Nephron (organoid): Measurements from ENCODE around the gene FAM184A.

Experiments
- H3K27ac Mint-ChIP-seq, 3 experiments: 2 replicates each; pipeline ENCODE4 v1.8.0; 2020; ENCODE audit warnings: mixed read lengths in 3 of 3, mild to moderate bottlenecking in 2 of 3, moderate library complexity in 1 of 3
- H3K27me3 Mint-ChIP-seq: 2 replicates; pipeline ENCODE4 v1.8.0; 2021; ENCODE audit warnings: low read depth, mild to moderate bottlenecking, moderate library complexity, mixed read lengths
- H3K36me3 Mint-ChIP-seq: 2 replicates; pipeline ENCODE4 v1.8.0; 2020; ENCODE audit warnings: low read depth, mixed read lengths
- H3K4me1 Mint-ChIP-seq: 2 replicates; pipeline ENCODE4 v1.8.0; 2020; ENCODE audit warnings: mixed read lengths
- H3K4me3 Mint-ChIP-seq, 3 experiments: 2 replicates each; pipeline ENCODE4 v1.8.0; 2020; ENCODE audit warnings: mild to moderate bottlenecking in 3 of 3, mixed read lengths in 3 of 3, moderate library complexity in 2 of 3
- H3K9me3 Mint-ChIP-seq: 2 replicates; pipeline ENCODE4 v1.8.0; 2020; ENCODE audit warnings: mixed read lengths
- CTCF ChIP-seq, 3 experiments: fragments of 200-600 bp; sonication (generic); IDR thresholded peaks; one replicate each; pipeline ENCODE4 v1.5.0; 2021; ENCODE audit warnings: antibody characterized with exemption in 3 of 3; ENCODE audit not compliant: unreplicated experiment in 3 of 3

The FAM184A gene

GRCh38 chr6:119067091-119067490, 11.4 kb downstream of the FAM184A start:
- no peaks in the 10 kb centered on the region for H3K36me3 Mint-ChIP-seq
- no peaks in the 10 kb centered on the region for H3K27me3 Mint-ChIP-seq
- H3K27ac Mint-ChIP-seq: no peak overlapping the region
- TF ChIP-seq CTCF (IDR thresholded peaks at IDR 0.05; ENCODE audit: unreplicated experiment in 3 of 3): no peak
- no peaks in the 10 kb centered on the region for H3K4me1 Mint-ChIP-seq
- no peak overlapping the region for H3K4me3 Mint-ChIP-seq
- H3K9me3 Mint-ChIP-seq: no peaks in the 10 kb centered on the region

GRCh38 chr6:119066517-119066916, 11.9 kb downstream of the FAM184A start:
- H3K4me1 Mint-ChIP-seq: no peaks in the 10 kb centered on the region
- TF ChIP-seq CTCF (IDR thresholded peaks at IDR 0.05; ENCODE audit: unreplicated experiment in 3 of 3): no peak

GRCh38 chr6:119065955-119066354, 12.5 kb downstream of the FAM184A start:
- no peaks in the 10 kb centered on the region for H3K9me3 Mint-ChIP-seq
- no peak for TF ChIP-seq CTCF (IDR thresholded peaks at IDR 0.05; ENCODE audit: unreplicated experiment in 3 of 3)
- no peak overlapping the region for H3K4me3 Mint-ChIP-seq
- no peaks in the 10 kb centered on the region for H3K27me3 Mint-ChIP-seq
- H3K27ac Mint-ChIP-seq: no peak overlapping the region
- H3K36me3 Mint-ChIP-seq: no peaks in the 10 kb centered on the region
- H3K4me1 Mint-ChIP-seq: no peaks in the 10 kb centered on the region

More at GRCh38 chr6:119066517-119066916, 11.9 kb downstream of the FAM184A start:
- Mint-ChIP-seq H3K27me3 (no peaks in the 10 kb centered on the region), H3K27ac (no peak overlapping the region), H3K4me3 (no peak overlapping the region), H3K36me3 (no peaks in the 10 kb centered on the region), H3K9me3 (no peaks in the 10 kb centered on the region)

- Mint-ChIP-seq H3K9me3 (no peaks in the 10 kb centered on the region), H3K36me3 (no peaks in the 10 kb centered on the region), H3K4me3 (no peak overlapping the region), H3K27me3 (no peaks in the 10 kb centered on the region), H3K27ac (no peak overlapping the region), H3K4me1 (no peaks in the 10 kb centered on the region)
- TF ChIP-seq CTCF (IDR thresholded peaks at IDR 0.05; ENCODE audit: unreplicated experiment in 3 of 3): no peak
These were observed 13.1 kb downstream of the FAM184A start for GRCh38 chr6:119065382-119065781.

GRCh38 chr6:119063491-119063890, 15.0 kb downstream of the FAM184A start:
- Mint-ChIP-seq H3K4me1 (no peaks in the 10 kb centered on the region), H3K36me3 (no peaks in the 10 kb centered on the region), H3K27me3 (no peaks in the 10 kb centered on the region), H3K4me3 (no peak overlapping the region), H3K27ac (no peak overlapping the region), H3K9me3 (no peaks in the 10 kb centered on the region)
- no peak for TF ChIP-seq CTCF (IDR thresholded peaks at IDR 0.05; ENCODE audit: unreplicated experiment in 3 of 3)

GRCh38 chr6:119061215-119061614, 17.2 kb downstream of the FAM184A start:
- Mint-ChIP-seq H3K27ac (no peak overlapping the region), H3K27me3 (no peaks in the 10 kb centered on the region), H3K36me3 (no peaks in the 10 kb centered on the region)

More at GRCh38 chr6:119061215-119061614, 17.2 kb downstream of the FAM184A start:
- H3K4me3 Mint-ChIP-seq: no peak overlapping the region
- no peaks in the 10 kb centered on the region for H3K9me3 Mint-ChIP-seq
- H3K4me1 Mint-ChIP-seq: no peaks in the 10 kb centered on the region
- no peak for TF ChIP-seq CTCF (IDR thresholded peaks at IDR 0.05; ENCODE audit: unreplicated experiment in 3 of 3)
